ENCODE results near the gene RNF113B.
A peak's percentile ranks its signal among the peaks of the same experiment; 100 is the strongest.

RNF113B gene

GRCh38 chr13:98173431-98174152 is 3.5 kb downstream of the RNF113B start:
- no peak for DNase-seq

- DNase-seq: no peak
Measured at GRCh38 chr13:98172590-98173422, 4.3 kb downstream of the RNF113B start.

GRCh38 chr13:98171900-98172589 is 5.0 kb downstream of the RNF113B start:
- DNase-seq: peak; percentile 45

GRCh38 chr13:98169331-98169730 is 7.7 kb downstream of the RNF113B start:
- no peak for DNase-seq

GRCh38 chr13:98162935-98163334 is 14.1 kb downstream of the RNF113B start:
- DNase-seq: no peak

- no peak for DNase-seq
Measured at GRCh38 chr13:98158172-98158899, 18.7 kb downstream of the RNF113B start.

GRCh38 chr13:98157609-98158008 is 19.5 kb downstream of the RNF113B start:
- no peak for DNase-seq

GRCh38 chr13:98157188-98157587 is 19.9 kb downstream of the RNF113B start:
- no peak for DNase-seq

- no peak for DNase-seq
Measured at GRCh38 chr13:98156259-98156658, 20.8 kb downstream of the RNF113B start.

GRCh38 chr13:98155475-98156109 is 21.5 kb downstream of the RNF113B start:
- no peak for DNase-seq

GRCh38 chr13:98150832-98151479 is 26.1 kb downstream of the RNF113B start:
- DNase-seq: no peak

GRCh38 chr13:98147521-98147920 is 29.5 kb downstream of the RNF113B start:
- DNase-seq: no peak

GRCh38 chr13:98144801-98145350 is 32.2 kb downstream of the RNF113B start:
- peak; percentile 36 for DNase-seq

- no peak for DNase-seq
Measured at GRCh38 chr13:98144027-98144741, 32.9 kb downstream of the RNF113B start.

GRCh38 chr13:98143601-98144026 is 33.5 kb downstream of the RNF113B start:
- no peak for DNase-seq

GRCh38 chr13:98143157-98143553 is 33.9 kb downstream of the RNF113B start:
- no peak for DNase-seq

- DNase-seq: peak; percentile 68
Measured at GRCh38 chr13:98142380-98143156, 34.5 kb downstream of the RNF113B start, which contains the start of gene FARP1. FARP1 (plus strand) TSS chr13:98143094; CDS start chr13:98213243, 70,149 bp downstream.

GRCh38 chr13:98141509-98142379 is 35.3 kb downstream of the RNF113B start:
- DNase-seq: no peak

GRCh38 chr13:98141091-98141490 is 36.0 kb downstream of the RNF113B start:
- DNase-seq: no peak

Data from midbrain (tissue), 1 donor.